Activated naive CD4-positive, alpha-beta T cell treated with anti-CD3 and anti-CD28 coated beads, Interleukin-2, amount 50 U/mL, for 24 hours (primary cell): ENCODE data around the gene IGSF22.
A peak's percentile ranks its signal among the peaks of the same experiment; 100 is the strongest.

Experiments
- H3K27ac Mint-ChIP-seq: one replicate; pipeline ENCODE4 v1.8.0; 2021; ENCODE audit warnings: mild to moderate bottlenecking, mixed read lengths
- H3K27me3 Mint-ChIP-seq: one replicate; pipeline ENCODE4 v1.8.0; 2021; ENCODE audit warnings: mixed read lengths
- H3K36me3 Mint-ChIP-seq: one replicate; pipeline ENCODE4 v1.8.0; 2021; ENCODE audit warnings: mixed read lengths
- H3K4me1 Mint-ChIP-seq: one replicate; pipeline ENCODE4 v1.8.0; 2021; ENCODE audit warnings: mixed read lengths
- H3K4me3 Mint-ChIP-seq: one replicate; pipeline ENCODE4 v1.8.0; 2021; ENCODE audit warnings: mild to moderate bottlenecking, mixed read lengths
- H3K9me3 Mint-ChIP-seq: one replicate; pipeline ENCODE4 v1.8.0; 2021; ENCODE audit warnings: mixed read lengths

IGSF22 gene

GRCh38 chr11:18706330-18707243 is 19.4 kb downstream of the IGSF22 start:
- H3K27ac Mint-ChIP-seq = peak overlapping the region; percentile 74
- H3K27me3 Mint-ChIP-seq = no peaks in the 10 kb centered on the region
- no peaks in the 10 kb centered on the region for H3K9me3 Mint-ChIP-seq
- no peaks in the 10 kb centered on the region for H3K36me3 Mint-ChIP-seq
- H3K4me3 Mint-ChIP-seq = peak overlapping the region; percentile 93
- peaks cover 19% of the 10 kb centered on the region for H3K4me1 Mint-ChIP-seq

DNA sequence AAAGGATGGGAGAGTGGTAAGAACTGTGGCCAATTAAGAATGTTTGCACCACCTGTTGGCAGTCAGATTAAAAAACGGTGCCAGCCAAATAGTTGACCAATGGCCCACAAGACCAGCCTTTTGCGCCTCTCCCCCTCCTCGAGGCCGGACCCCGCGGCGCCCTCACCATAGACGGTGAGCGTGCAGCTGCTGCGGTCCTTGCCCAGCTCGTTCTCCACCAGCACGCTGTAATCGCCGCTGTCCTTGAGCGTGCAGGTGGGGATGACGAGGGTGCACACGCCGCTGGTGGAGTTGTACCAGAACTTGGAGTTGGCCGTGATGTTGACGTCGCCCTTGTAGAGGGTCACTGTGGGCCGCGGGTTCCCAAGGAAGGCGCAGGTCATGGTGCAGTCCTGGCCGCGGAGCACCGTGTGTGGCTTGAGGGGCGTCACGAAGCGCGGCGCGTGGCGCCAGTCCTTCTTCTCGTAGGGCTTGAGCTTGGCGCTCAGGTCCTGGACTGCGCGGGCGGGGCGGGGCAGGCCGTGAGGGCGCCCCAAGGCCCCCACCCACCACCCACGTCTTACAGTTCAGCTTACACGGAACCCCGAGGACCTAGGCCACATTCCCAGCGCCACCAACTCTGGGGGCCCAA is 20.2 kb downstream of the IGSF22 start:
- Mint-ChIP-seq H3K9me3 (no peaks in the 10 kb centered on the region), H3K4me3 (peak overlapping the region; percentile 75), H3K36me3 (no peaks in the 10 kb centered on the region), H3K27me3 (no peaks in the 10 kb centered on the region), H3K27ac (peak overlapping the region; percentile 38), H3K4me1 (peaks cover 19% of the 10 kb centered on the region)

DNA sequence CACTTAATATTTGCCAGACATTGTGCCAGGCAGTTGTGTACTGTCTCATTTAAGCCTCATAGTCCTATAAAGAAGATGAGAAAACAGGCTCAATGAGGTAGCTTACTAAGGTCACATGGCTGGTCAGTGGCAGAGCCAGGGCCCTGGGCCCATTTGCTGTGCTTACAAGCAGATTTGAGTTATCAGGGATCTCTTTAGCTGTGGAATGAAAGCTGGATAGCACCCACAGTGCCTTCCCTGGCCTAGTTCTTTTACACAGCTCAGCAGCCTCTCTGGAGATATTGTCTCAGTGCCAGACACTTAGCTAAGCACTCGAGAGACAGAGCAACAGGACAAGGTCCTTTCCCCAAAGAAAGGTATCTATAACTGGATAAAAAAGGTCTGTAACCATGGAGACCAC is 21.3 kb downstream of the IGSF22 start:
- Mint-ChIP-seq H3K9me3 (no peaks in the 10 kb centered on the region), H3K27me3 (no peaks in the 10 kb centered on the region), H3K4me3 (peak overlapping the region; percentile 75), H3K27ac (no peak overlapping the region), H3K36me3 (no peaks in the 10 kb centered on the region), H3K4me1 (peaks cover 24% of the 10 kb centered on the region)

- peaks cover 30% of the 10 kb centered on the region for H3K4me1 Mint-ChIP-seq
- H3K9me3 Mint-ChIP-seq = no peaks in the 10 kb centered on the region
- peak overlapping the region; percentile 75 for H3K4me3 Mint-ChIP-seq
- H3K36me3 Mint-ChIP-seq = no peaks in the 10 kb centered on the region
- no peak overlapping the region for H3K27ac Mint-ChIP-seq
- H3K27me3 Mint-ChIP-seq = no peaks in the 10 kb centered on the region
These were observed 21.8 kb downstream of the IGSF22 start for GRCh38 chr11:18704045-18704645.

GRCh38 chr11:18703001-18703763 is 22.8 kb downstream of the IGSF22 start:
- Mint-ChIP-seq H3K27me3 (no peaks in the 10 kb centered on the region), H3K4me3 (no peak overlapping the region), H3K27ac (no peak overlapping the region), H3K36me3 (no peaks in the 10 kb centered on the region), H3K9me3 (no peaks in the 10 kb centered on the region), H3K4me1 (peaks cover 32% of the 10 kb centered on the region)

DNA sequence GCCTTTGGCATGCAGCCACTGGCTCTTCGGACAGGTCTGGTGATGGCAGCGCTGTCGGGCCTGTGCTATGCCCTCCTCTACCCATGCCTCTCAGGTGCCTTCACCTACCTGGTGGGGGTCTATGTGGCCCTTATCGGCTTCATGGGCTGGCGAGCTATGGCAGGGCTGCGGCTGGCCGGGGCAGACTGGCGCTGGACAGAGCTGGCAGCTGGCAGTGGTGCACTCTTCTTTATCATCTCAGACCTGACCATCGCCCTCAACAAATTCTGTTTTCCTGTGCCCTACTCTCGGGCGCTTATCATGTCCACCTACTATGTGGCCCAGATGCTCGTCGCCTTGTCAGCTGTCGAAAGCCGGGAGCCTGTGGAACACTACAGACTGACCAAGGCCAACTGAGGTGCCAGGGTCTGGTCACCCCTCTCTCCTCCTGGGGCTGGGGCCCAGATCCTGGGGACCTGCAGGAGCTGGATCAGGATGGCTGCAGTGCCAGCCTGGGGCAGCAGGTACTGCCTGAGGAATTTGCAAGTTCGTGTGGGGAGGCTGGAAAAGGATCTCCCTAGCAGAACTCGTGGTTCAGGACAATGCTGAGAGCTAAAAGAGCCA is 24.3 kb downstream of the IGSF22 start:
- Mint-ChIP-seq H3K36me3 (no peaks in the 10 kb centered on the region), H3K4me3 (no peak overlapping the region), H3K27me3 (no peaks in the 10 kb centered on the region), H3K9me3 (no peaks in the 10 kb centered on the region), H3K27ac (no peak overlapping the region), H3K4me1 (peaks cover 35% of the 10 kb centered on the region)

GRCh38 chr11:18700872-18701271 is 25.1 kb downstream of the IGSF22 start:
- Mint-ChIP-seq H3K4me1 (peaks cover 29% of the 10 kb centered on the region), H3K4me3 (no peak overlapping the region), H3K27me3 (no peaks in the 10 kb centered on the region), H3K9me3 (no peaks in the 10 kb centered on the region), H3K36me3 (no peaks in the 10 kb centered on the region), H3K27ac (no peak overlapping the region)

DNA sequence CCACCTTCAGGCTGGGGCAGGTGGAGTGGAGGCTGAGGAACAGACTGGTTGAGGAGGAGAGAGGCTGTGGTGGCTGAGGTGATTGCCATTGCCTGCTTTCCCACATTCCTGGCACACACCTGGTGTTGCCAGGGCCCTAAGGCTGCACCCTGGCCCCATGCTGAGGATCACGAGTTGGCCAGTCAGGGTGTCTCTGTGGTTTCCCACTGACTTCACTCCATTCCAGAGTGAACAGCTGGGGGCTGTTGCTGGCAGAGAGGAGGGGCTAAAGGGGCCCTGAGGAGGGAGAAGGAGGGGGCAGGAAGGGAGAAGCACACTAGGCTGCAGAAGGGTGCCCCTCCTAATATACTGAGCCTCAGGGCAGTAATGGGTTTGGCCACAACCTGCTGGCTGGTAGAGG is 25.6 kb downstream of the IGSF22 start:
- H3K27me3 Mint-ChIP-seq = no peaks in the 10 kb centered on the region
- peak overlapping the region; percentile 67 for H3K27ac Mint-ChIP-seq

GRCh38 chr11:18699848-18700261 is 26.1 kb downstream of the IGSF22 start:
- H3K4me1 Mint-ChIP-seq = peaks cover 21% of the 10 kb centered on the region
- H3K36me3 Mint-ChIP-seq = no peaks in the 10 kb centered on the region
- no peaks in the 10 kb centered on the region for H3K9me3 Mint-ChIP-seq
- peak overlapping the region; percentile 84 for H3K4me3 Mint-ChIP-seq
- peak overlapping the region; percentile 67 for H3K27ac Mint-ChIP-seq
- H3K27me3 Mint-ChIP-seq = no peaks in the 10 kb centered on the region

More for the DNA sequence above, 25.6 kb downstream of the IGSF22 start:
- Mint-ChIP-seq H3K4me3 (peak overlapping the region; percentile 84), H3K36me3 (no peaks in the 10 kb centered on the region), H3K9me3 (no peaks in the 10 kb centered on the region), H3K4me1 (peaks cover 26% of the 10 kb centered on the region)

DNA sequence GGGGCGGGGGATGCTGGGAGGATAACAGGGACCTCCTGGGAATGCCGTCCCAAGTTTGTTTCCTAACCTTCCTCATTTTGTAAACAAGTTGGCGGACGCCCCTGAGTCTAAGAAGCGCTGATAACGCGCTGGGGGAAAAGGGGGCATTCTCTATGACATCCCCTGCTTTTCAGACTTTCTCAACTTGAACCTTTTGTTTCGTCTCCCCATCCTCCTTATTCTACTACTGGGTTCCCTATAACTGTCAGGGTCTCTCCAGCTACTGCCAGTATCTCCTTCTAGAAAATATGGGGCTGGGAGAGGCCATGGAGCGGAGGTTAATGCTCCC is 26.8 kb downstream of the IGSF22 start:
- H3K9me3 Mint-ChIP-seq = no peaks in the 10 kb centered on the region
- peak overlapping the region; percentile 35 for H3K27ac Mint-ChIP-seq
- peaks cover 19% of the 10 kb centered on the region for H3K4me1 Mint-ChIP-seq
- H3K27me3 Mint-ChIP-seq = no peaks in the 10 kb centered on the region
- no peaks in the 10 kb centered on the region for H3K36me3 Mint-ChIP-seq
- H3K4me3 Mint-ChIP-seq = peak overlapping the region; percentile 84

- H3K9me3 Mint-ChIP-seq = no peaks in the 10 kb centered on the region
- H3K4me3 Mint-ChIP-seq = peak within 1 kb of the TSS; percentile 84
- H3K27ac Mint-ChIP-seq = peak within 1 kb of the TSS; percentile 35
- no peaks in the 10 kb centered on the region for H3K36me3 Mint-ChIP-seq
- H3K4me1 Mint-ChIP-seq = peaks cover 19% of the 10 kb centered on the region
- no peaks in the 10 kb centered on the region for H3K27me3 Mint-ChIP-seq
These were observed 27.4 kb downstream of the IGSF22 start, which contains the start of gene TMEM86A for GRCh38 chr11:18698341-18699268. Gene TMEM86A, plus strand, starts transcription at chr11:18698779. Its CDS starts 108 bp downstream, at chr11:18698887.

DNA sequence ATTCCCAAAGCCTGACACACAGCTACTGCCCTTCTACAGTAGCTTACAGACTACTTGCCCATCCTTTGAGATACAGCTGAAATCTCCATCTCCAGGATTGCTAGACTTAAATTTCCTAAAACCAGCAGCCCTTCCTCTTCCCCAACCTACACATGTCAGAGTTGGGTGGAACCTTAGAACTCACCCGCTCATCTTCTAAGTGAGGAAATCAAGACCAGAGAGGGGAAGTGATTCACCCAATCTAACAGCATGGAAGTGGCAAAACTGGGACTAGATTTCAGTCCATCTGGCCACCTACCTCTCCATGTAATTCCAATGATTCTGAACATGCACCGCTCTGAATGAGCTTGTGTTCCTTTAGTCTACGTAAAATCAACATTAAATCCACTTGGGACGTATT is 28.4 kb downstream of the IGSF22 start:
- H3K36me3 Mint-ChIP-seq = no peaks in the 10 kb centered on the region
- H3K4me3 Mint-ChIP-seq = no peak overlapping the region
- H3K4me1 Mint-ChIP-seq = peaks cover 19% of the 10 kb centered on the region
- no peaks in the 10 kb centered on the region for H3K9me3 Mint-ChIP-seq
- no peak overlapping the region for H3K27ac Mint-ChIP-seq
- H3K27me3 Mint-ChIP-seq = no peaks in the 10 kb centered on the region

DNA sequence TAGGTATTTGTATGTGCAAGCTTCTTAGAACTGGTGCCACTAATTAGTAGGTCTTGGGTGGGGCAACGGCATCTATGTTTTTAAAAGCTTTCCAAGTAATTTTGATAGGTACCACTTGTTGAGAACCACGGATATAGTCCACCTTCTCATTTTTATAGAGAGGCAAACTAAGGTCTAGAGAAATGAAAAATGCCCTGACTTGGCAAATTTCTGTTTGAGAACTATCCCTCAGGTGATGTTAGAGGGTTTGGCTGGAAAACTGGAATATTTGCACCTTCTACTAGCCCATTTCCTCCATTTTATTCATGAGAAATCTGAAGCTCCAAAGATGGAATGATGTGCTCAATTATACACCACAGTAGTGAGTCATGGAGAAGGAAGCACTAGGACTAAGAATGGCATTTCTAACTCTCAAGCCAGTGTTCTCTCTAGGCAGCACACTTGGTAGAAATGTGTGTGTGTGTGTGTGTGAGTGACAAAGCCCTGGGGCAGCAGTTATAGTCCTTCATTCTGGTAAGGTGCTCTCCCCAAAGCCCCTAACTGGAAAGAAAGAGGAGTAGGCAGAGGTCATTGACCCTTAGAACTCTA is 29.3 kb downstream of the IGSF22 start:
- Mint-ChIP-seq H3K4me3 (no peak overlapping the region), H3K9me3 (no peaks in the 10 kb centered on the region), H3K36me3 (no peaks in the 10 kb centered on the region), H3K4me1 (peaks cover 19% of the 10 kb centered on the region), H3K27ac (peak overlapping the region; percentile 20), H3K27me3 (no peaks in the 10 kb centered on the region)
